T-cell (primary cell): ENCODE measurements around the gene ARHGAP12. TPM values are rescaled to one million over a fixed set of nuclear protein-coding genes. Genes with fewer than 3 reads are reported as not detected.

Experiments
- ATAC-seq, 4 experiments: fragments of 200-7000 bp in 3 of 4; fragments of 150-1000 bp in 1 of 4; cut with Tn5 transposase; replicated peaks in 1 of 4; 1 replicate in 3 of 4; 2 replicates in 1 of 4; pipeline ENCODE4 v1.10.0; 2021; ENCODE audit warnings: moderate library complexity in 3 of 4, mild to moderate bottlenecking in 2 of 4, moderate number of reproducible peaks in 1 of 4
- CTCF ChIA-PET, 2 donors: fragments of 300-600 bp; sonication (Branson Sonifier 250); formaldehyde crosslinking; loops; one replicate each; lab custom pipeline; 2022; ENCODE audit warnings: antibody characterized with exemption in 2 of 2; lab: Charles Lee
- POLR2A ChIA-PET, 2 donors: fragments of 300-600 bp; sonication (Branson Sonifier 250); formaldehyde crosslinking; loops; one replicate each; lab custom pipeline; 2022; ENCODE audit warnings: antibody characterized with exemption in 2 of 2; lab: Charles Lee
- DNase-seq, 35 experiments: peaks; one replicate each; pipeline versions ENCODE4 v3.0.0 to v3.0.0-alpha.2; 2013 to 2023
- H3K27ac ChIP-seq: one replicate; pipeline ENCODE4 v1.5.1; 2013; ENCODE audit warnings: low read length
- H3K27me3 ChIP-seq, 2 experiments: replicated peaks in 1 of 2; 1 replicate in 1 of 2; 2 replicates in 1 of 2; pipeline versions ENCODE4 v1.6.1 to v1.7.0; 2013; ENCODE audit warnings: low read length in 1 of 2, mixed read lengths in 1 of 2; ENCODE audit not compliant: control insufficient read depth in 2 of 2, insufficient read depth in 2 of 2; ENCODE audit errors: extremely low read depth in 1 of 2
- H3K36me3 ChIP-seq, 2 donors: 1 replicate in 1 of 2; 2 replicates in 1 of 2; pipeline versions ENCODE4 v1.6.1 to v1.7.0; 2013; ENCODE audit warnings: low read length in 1 of 2; ENCODE audit not compliant: control insufficient read depth in 2 of 2, insufficient read depth in 1 of 2; ENCODE audit errors: extremely low read depth in 1 of 2
- H3K4me1 ChIP-seq, 2 experiments: 1 replicate in 1 of 2; 2 replicates in 1 of 2; pipeline versions ENCODE4 v1.6.1 to v1.7.0; 2013; ENCODE audit warnings: low read length in 2 of 2, mixed read lengths in 1 of 2; ENCODE audit not compliant: insufficient read depth in 2 of 2, control insufficient read depth in 1 of 2; ENCODE audit errors: extremely low read depth in 1 of 2
- H3K4me3 ChIP-seq, 2 donors: 1 replicate in 1 of 2; 2 replicates in 1 of 2; pipeline versions ENCODE4 v1.5.1 to v1.7.0; 2013; ENCODE audit warnings: mild to moderate bottlenecking in 2 of 2, low read length in 1 of 2, moderate library complexity in 1 of 2; ENCODE audit not compliant: control insufficient read depth in 1 of 2; ENCODE audit errors: extremely low read depth in 1 of 2
- H3K9me3 ChIP-seq: 2 replicates; pipeline ENCODE4 v1.7.0; 2013
- H3K27ac Mint-ChIP-seq, 2 donors: one replicate each; pipeline ENCODE4 v1.8.0; 2020 to 2021; ENCODE audit warnings: mild to moderate bottlenecking in 2 of 2, mixed read lengths in 2 of 2
- H3K27me3 Mint-ChIP-seq, 2 donors: one replicate each; pipeline ENCODE4 v1.8.0; 2021 to 2022; ENCODE audit warnings: mixed read lengths in 2 of 2
- H3K36me3 Mint-ChIP-seq: one replicate; pipeline ENCODE4 v1.8.0; 2021; ENCODE audit warnings: mixed read lengths
- H3K4me1 Mint-ChIP-seq, 3 donors: one replicate each; pipeline ENCODE4 v1.8.0; 2020 to 2022; ENCODE audit warnings: mixed read lengths in 3 of 3, mild to moderate bottlenecking in 1 of 3
- H3K4me3 Mint-ChIP-seq, 3 donors: one replicate each; pipeline ENCODE4 v1.8.0; 2020 to 2022; ENCODE audit warnings: mild to moderate bottlenecking in 3 of 3, mixed read lengths in 3 of 3, moderate library complexity in 3 of 3
- H3K9me3 Mint-ChIP-seq, 3 donors: one replicate each; pipeline ENCODE4 v1.8.0; 2020 to 2022; ENCODE audit warnings: mixed read lengths in 3 of 3
- WGBS: methylation state at CpG from one replicate; pipeline ENCODE4 v1.1.5; 2013; ENCODE audit warnings: missing lambda C conversion rate; ENCODE audit not compliant: insufficient coverage; 5-methylcytosine and 5-hydroxymethylcytosine counted together
- total RNA-seq, 35 experiments: library from RNA in 6 of 35; stranded (reverse) in 6 of 35; fragments of 120-200 nt in 1 of 35; gene quantifications; one replicate each; pipeline versions ENCODE4 v1.2.1 to v1.2.4 and lab custom pipeline; 2013 to 2026

The ARHGAP12 gene
- total RNA-seq, 5 donors from 2014 or later (not counting 1 experiment from before 2014, with no cell fraction given), result 19.1 to 24.6 (median 23.0) TPM

GRCh38 chr10:31871266-31872065, 57.2 kb downstream of the ARHGAP12 start:
- Mint-ChIP-seq H3K9me3 (no peaks in the 10 kb centered on the region), H3K27ac (no peak overlapping the region), H3K4me3 (no peak overlapping the region), H3K4me1 (peaks cover 16 to 22% (median 20%) of the 10 kb centered on the region in 3 donors), H3K36me3 (no peaks in the 10 kb centered on the region), H3K27me3 (no peaks in the 10 kb centered on the region)
- Histone ChIP-seq H3K36me3 (no peaks in the 10 kb centered on the region), H3K9me3 (no peaks in the 10 kb centered on the region), H3K4me3 (no peak overlapping the region), H3K27me3 (no peaks in the 10 kb centered on the region), H3K27ac (no peak overlapping the region), H3K4me1 (no peaks in the 10 kb centered on the region)
- CTCF ChIA-PET, result interaction anchor here (1.4 to 2.1 kb wide), 2 partner anchors 9 kb away, joined by 4 to 9 read pairs; no protein-coding TSS in a partner anchor
- POLR2A ChIA-PET, result no interaction called here
- ATAC-seq, result no peak
- DNase-seq, result no peak
- WGBS, result 98% methylated on average over 4 of the region's 7 CpGs

DNA sequence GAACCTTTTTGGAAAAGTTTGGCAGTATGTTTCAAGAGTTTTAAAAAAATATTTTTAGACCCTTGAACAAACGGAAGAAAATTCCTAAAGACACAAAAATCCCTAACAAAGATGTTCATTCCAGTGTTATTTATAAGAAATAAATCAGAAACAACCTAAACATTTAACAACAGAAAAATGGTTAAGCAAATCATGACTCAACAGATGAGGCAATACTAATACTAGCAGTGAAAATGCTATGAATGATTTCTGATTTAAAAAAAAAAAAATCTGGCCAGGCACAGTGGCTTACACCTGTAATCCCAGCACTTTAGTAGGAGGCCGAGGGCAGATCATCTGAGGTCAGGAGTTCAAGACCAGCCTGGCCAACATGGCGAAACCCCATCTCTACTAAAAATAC, 61.0 kb downstream of the ARHGAP12 start:
- H3K27ac Mint-ChIP-seq, result no peak overlapping the region
- H3K4me3 ChIP-seq, result no peak overlapping the region
- H3K9me3 Mint-ChIP-seq, result no peaks in the 10 kb centered on the region
- H3K27ac ChIP-seq, result no peak overlapping the region
- no peaks in the 10 kb centered on the region for H3K27me3 ChIP-seq
- H3K4me3 Mint-ChIP-seq, result no peak overlapping the region
- peaks cover 3% of the 10 kb centered on the region for H3K36me3 Mint-ChIP-seq
- no peak for ATAC-seq
- ChIA-PET POLR2A (interaction anchor here in 1 of 2 donors (0.8 kb wide), 1 partner anchor 1495 kb away, joined by 7 read pairs; no protein-coding TSS in a partner anchor), CTCF (no interaction called here)
- no peaks in the 10 kb centered on the region for H3K27me3 Mint-ChIP-seq
- H3K9me3 ChIP-seq, result no peaks in the 10 kb centered on the region
- H3K4me1 Mint-ChIP-seq, result peaks cover 23 to 35% (median 26%) of the 10 kb centered on the region in 3 donors
- no peaks in the 10 kb centered on the region for H3K4me1 ChIP-seq
- WGBS, result no CpG with 5 or more reads among the region's 3 CpGs
- no peak for DNase-seq
- H3K36me3 ChIP-seq, result no peaks in the 10 kb centered on the region

DNA sequence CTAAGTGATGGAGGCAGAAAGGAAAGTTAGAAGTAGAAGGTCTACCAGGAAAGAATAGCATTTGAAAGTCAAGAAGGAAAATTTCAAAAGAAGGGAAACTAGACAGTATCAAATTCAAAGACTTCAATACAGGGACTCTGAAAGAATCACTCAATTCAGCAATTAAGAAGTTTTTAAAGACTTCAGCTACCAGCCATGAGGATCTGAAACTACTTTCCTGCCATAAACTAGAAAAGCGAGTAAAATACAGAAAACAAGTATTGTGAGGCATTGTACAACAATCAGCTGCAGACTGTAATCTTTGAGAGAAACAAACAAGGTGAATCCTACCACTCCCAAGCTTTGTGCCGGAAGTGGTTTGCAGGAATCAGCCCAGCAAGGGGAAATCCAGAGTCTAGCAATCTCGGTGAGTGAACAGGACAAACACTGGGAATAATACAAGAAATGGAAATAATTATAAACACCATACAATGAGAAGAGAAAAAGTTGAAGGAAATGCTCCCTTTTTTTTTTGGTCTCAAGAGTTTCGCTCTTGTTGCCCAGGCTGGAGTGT, 62.4 kb downstream of the ARHGAP12 start:
- Histone ChIP-seq H3K36me3 (peaks cover 0 to 3% of the 10 kb centered on the region in 2 donors), H3K4me1 (no peaks in the 10 kb centered on the region), H3K4me3 (no peak overlapping the region), H3K9me3 (no peaks in the 10 kb centered on the region), H3K27ac (no peak overlapping the region), H3K27me3 (no peaks in the 10 kb centered on the region)
- DNase-seq (no peak), ATAC-seq (no peak)
- no peak overlapping the region for H3K27ac Mint-ChIP-seq
- WGBS, result no CpG with 5 or more reads among the region's 4 CpGs
- H3K4me3 Mint-ChIP-seq, result no peak overlapping the region
- peaks cover 9% of the 10 kb centered on the region for H3K36me3 Mint-ChIP-seq
- CTCF ChIA-PET, result no interaction called here
- peaks cover 26 to 40% (median 32%) of the 10 kb centered on the region in 3 donors for H3K4me1 Mint-ChIP-seq
- no peaks in the 10 kb centered on the region for H3K9me3 Mint-ChIP-seq
- no peaks in the 10 kb centered on the region for H3K27me3 Mint-ChIP-seq
- POLR2A ChIA-PET, result interaction anchor here in 1 of 2 donors (0.6 kb wide), 1 partner anchor 30 kb away, joined by 3 read pairs; no protein-coding TSS in a partner anchor

- peaks cover 15% of the 10 kb centered on the region for H3K36me3 Mint-ChIP-seq
- H3K9me3 ChIP-seq, result no peaks in the 10 kb centered on the region
- DNase-seq (no peak), ATAC-seq (no peak)
- H3K27ac ChIP-seq, result no peak overlapping the region
- ChIA-PET POLR2A (interaction anchor here in 1 of 2 donors (0.5 kb wide), 1 partner anchor 1091 kb away, joined by 3 read pairs; no protein-coding TSS in a partner anchor), CTCF (interaction anchor here in 1 of 2 donors (0.7 kb wide), 1 partner anchor 141 kb away, joined by 3 read pairs; no protein-coding TSS in a partner anchor)
- H3K27me3 Mint-ChIP-seq, result no peaks in the 10 kb centered on the region
- H3K27me3 ChIP-seq, result no peaks in the 10 kb centered on the region
- H3K27ac Mint-ChIP-seq, result no peak overlapping the region
- WGBS, result 90% methylated on average over 4 of the region's 5 CpGs
- H3K4me3 Mint-ChIP-seq, result no peak overlapping the region
- H3K36me3 ChIP-seq, result peaks cover 0 to 14% of the 10 kb centered on the region in 2 donors
- H3K9me3 Mint-ChIP-seq, result no peaks in the 10 kb centered on the region
- peaks cover 26 to 40% (median 32%) of the 10 kb centered on the region in 3 donors for H3K4me1 Mint-ChIP-seq
- H3K4me1 ChIP-seq, result no peaks in the 10 kb centered on the region
- no peak overlapping the region for H3K4me3 ChIP-seq
Observed at GRCh38 chr10:31864834-31865518, 63.7 kb downstream of the ARHGAP12 start.

DNA sequence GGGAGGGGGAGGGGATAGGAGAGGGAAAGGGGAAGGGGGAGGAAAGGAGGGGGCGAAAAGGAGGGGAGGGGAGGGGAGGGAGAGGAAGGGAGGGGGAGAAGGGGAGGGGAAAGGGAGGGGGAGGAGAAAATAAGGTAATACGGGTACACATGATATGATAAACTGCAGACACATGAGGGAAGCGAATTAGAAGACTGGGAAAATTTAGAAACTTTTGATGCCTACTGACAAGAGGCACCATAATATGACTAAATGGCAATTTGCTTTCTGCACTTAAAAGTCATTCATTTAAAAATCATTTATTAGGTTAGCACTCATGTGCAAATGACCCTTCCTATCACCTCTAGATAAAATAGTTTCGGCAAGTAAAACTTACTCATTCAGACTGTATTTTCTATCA, 73.6 kb downstream of the ARHGAP12 start:
- CTCF ChIA-PET, result interaction anchor here in 1 of 2 donors (1.3 kb wide), 1 partner anchor 7 kb away, joined by 4 read pairs; no protein-coding TSS in a partner anchor

DNA sequence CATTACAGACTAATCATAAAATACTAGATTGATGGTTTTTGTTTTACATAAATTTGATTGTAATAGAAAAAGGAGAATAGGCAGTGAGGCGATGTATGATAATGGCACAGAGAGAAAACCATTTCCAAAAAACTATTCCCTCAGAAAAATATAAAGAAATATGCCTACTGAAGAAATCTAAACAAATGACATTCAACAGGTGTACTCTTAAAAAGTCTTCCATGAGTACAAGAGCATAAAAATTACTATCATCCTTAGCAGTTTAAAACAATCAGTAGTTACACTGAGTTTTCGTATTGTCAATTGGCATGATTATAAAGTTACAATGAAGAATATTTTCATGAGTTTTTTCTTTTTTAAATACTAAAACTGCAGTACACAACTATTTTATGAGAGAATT, 75.0 kb downstream of the ARHGAP12 start:
- no peak overlapping the region for H3K27ac Mint-ChIP-seq
- H3K9me3 ChIP-seq, result no peaks in the 10 kb centered on the region
- ATAC-seq (no peak), DNase-seq (no peak)
- WGBS, result no CpG with 5 or more reads among the region's 2 CpGs
- no peaks in the 10 kb centered on the region for H3K27me3 Mint-ChIP-seq
- H3K36me3 ChIP-seq, result peaks cover 0 to 11% of the 10 kb centered on the region in 2 donors
- ChIA-PET CTCF (interaction anchor here in 1 of 2 donors (1.3 kb wide), 1 partner anchor 9 kb away, joined by 4 read pairs; no protein-coding TSS in a partner anchor), POLR2A (no interaction called here)
- peaks cover 0 to 2% of the 10 kb centered on the region in 2 experiments for H3K4me1 ChIP-seq
- no peak overlapping the region for H3K27ac ChIP-seq
- peaks cover 20 to 58% (median 27%) of the 10 kb centered on the region in 3 donors for H3K4me1 Mint-ChIP-seq
- no peaks in the 10 kb centered on the region for H3K9me3 Mint-ChIP-seq
- no peaks in the 10 kb centered on the region for H3K27me3 ChIP-seq
- H3K4me3 Mint-ChIP-seq, result no peak overlapping the region
- no peak overlapping the region for H3K4me3 ChIP-seq
- peaks cover 41% of the 10 kb centered on the region for H3K36me3 Mint-ChIP-seq

More for the DNA sequence above, 73.6 kb downstream of the ARHGAP12 start:
- 92% methylated on average over 2 of the region's 4 CpGs for WGBS
- POLR2A ChIA-PET, result no interaction called here
- Histone ChIP-seq H3K27me3 (no peaks in the 10 kb centered on the region), H3K4me3 (no peak overlapping the region), H3K36me3 (peaks cover 0 to 16% of the 10 kb centered on the region in 2 donors), H3K9me3 (no peaks in the 10 kb centered on the region), H3K27ac (no peak overlapping the region), H3K4me1 (peaks cover 0 to 2% of the 10 kb centered on the region in 2 experiments)
- Mint-ChIP-seq H3K4me1 (peaks cover 18 to 58% (median 28%) of the 10 kb centered on the region in 3 donors), H3K9me3 (no peaks in the 10 kb centered on the region), H3K4me3 (no peak overlapping the region), H3K36me3 (peaks cover 45% of the 10 kb centered on the region), H3K27ac (no peak overlapping the region), H3K27me3 (no peaks in the 10 kb centered on the region)
- DNase-seq (no peak), ATAC-seq (no peak)
